ENCODE results near the gene G0S2.

G0S2 gene

GRCh38 chr1:209721323-209721722, 46.1 kb downstream of the G0S2 start:
- no peak for DNase-seq

- no peak for DNase-seq
These were observed 48.1 kb downstream of the G0S2 start for GRCh38 chr1:209723265-209723664.

- no peak for DNase-seq
These were observed 48.8 kb downstream of the G0S2 start for GRCh38 chr1:209723756-209724693.

All from SW 1271 (cell line).